Hematopoietic multipotent progenitor cell treated with erythropoietin and hydrocortisone succinate and interleukin-3 and kit ligand, for 8 days (in vitro differentiated cells): ENCODE results near the gene SPATA31C2.
A peak's percentile ranks its signal among the peaks of the same experiment; 100 is the strongest.
"Not testable (repeated sequence)": the region's sequence is repeated elsewhere in the genome, so short reads cannot be mapped to it uniquely, and the experiment has no call there.

ENCODE experiments used
- DNase-seq: peaks from one replicate; pipeline ENCODE4 v3.0.0-alpha.2; 2015

The SPATA31C2 gene

DNA sequence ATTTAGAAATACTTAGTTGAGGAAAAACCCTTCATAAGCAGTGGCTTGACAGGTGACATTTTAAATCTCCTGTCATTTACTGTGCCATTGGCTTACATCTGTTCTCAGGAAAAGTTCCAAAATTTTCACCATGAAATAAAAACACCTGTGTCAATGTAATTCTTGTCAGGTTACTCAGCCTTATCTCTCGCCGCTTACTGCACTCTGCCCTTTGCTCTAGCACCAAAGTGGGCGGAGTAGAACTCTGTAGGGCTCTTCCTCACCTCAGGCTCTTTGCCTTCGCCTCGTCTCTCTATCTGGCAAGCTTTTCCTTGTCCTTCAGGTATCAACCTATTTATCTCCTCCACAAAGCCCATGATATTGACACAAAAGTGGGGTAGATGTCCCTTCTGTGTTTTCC lies 20.2 kb downstream of the SPATA31C2 start:
- DNase-seq = not testable (repeated sequence)

- not testable (repeated sequence) for DNase-seq
Measured at GRCh38 chr9:88114968-88115612, 23.2 kb downstream of the SPATA31C2 start.

DNA sequence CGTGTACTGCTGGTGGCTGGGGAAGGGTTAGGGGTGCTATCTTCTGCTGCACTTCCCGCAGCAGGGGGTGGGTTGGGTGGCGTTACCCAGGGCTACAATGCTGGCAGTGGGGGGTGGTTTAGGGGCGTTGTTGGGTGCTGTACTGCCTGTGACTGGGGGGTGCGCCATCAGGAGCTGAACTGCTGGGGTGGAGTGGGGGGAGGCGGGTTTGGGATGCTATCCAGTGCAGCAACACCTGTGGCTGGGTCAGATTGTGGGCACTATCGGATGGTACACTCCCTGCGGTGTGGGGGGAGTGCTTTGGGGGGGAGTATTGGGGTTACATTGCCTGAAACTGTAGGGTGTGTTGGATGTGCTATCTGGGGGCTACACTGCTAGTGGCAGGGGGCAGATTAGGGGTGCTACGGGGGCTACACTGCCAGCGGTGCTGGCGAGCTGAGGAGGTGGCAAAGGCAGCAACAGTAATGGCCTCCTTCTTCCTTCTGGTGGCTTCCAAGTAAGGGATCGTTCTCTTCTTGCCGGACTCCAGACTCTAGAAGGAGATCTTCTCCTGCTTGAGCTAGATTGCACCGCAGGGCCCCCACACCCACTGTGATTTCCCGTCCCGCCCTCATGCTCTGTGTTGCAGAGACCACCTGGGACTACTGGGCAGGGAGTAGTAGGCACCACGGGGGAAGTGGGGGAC lies 23.9 kb downstream of the SPATA31C2 start:
- not testable (repeated sequence) for DNase-seq

DNA sequence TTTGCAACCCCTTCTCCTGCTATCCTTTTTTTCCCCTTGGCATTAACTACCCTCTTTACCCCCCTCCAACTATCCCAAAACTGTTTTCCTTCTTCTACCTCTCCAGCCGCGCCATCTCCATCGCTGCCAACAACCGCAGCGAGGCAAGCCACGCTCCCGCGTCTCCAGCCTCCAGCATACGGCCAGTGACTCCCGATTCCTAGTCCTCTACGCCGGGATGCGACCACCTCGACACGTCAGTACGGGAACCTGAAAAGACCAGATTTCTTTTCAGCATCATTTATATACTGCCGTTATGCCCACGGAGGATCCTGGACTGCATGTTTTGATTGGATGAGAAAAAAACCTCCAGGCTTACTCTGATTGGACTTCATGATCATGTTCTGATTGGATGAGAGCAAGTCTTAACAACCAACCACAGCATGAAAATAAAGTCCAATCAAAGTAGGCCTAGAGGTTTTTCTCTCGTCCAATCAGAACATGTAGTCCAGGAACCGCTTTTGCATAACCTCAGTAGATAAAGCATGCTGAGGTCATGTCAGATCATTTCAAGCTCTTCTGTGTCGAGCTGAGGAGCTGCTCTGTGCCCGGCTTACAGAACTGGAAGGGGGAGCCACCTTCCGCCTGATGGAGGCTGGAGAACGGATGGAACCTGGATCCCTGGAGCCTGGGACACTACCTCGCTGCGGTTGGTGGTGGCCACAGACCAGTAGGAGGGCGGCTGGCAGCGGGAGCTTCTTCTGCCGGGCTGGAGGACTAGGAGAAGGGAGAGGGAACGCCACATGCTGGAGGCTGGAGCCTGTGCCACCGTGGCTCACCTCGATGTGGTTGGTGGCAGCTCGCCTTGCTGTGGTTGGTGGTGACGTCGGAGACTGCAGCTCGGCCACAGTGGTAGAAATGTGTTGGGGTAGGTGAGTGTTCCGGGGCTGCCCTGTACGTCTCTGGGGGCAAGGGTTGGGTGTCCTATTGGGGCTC lies 24.8 kb downstream of the SPATA31C2 start:
- DNase-seq = not testable (repeated sequence)

GRCh38 chr9:88110026-88110425 lies 28.2 kb downstream of the SPATA31C2 start:
- no peak for DNase-seq

DNA sequence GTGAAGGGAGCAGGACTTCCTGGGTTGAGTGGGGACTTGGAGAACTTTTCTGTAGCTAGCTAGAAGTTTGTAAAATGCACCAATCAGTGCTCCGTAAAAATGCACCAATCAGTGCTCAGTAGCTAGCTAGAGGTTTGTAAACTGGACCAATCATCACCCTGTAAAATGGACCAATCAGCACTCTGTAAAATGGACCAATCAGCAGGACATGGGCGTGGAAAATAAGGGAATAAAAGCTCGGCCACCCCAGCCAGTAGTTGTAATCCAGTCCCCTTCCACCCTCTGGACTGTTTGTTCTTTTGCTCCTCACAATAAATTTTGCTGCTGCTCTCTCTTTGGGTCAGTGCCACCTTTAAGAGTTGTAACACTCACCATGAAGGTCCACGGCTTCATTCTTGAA lies 29.5 kb downstream of the SPATA31C2 start:
- no peak for DNase-seq

DNA sequence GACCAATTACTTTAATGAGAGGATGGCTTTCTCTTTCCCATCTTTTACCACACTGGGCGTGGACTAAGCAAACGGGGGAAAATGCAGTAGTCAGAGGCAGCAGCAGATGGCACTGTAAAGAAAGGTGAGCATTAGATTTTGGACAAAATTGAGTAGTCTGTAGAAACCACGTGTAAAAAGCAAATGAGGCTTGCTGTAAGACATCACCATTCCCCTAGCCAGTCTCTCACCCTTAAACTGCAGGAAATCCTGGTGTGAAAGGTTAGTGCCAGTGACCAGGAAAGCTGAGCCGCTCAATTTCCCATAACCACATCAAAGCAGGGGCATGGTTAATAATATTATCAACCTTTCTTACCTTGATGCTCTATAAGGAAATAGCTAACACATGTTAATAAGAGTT lies 31.8 kb downstream of the SPATA31C2 start:
- DNase-seq = peak; percentile 12

DNA sequence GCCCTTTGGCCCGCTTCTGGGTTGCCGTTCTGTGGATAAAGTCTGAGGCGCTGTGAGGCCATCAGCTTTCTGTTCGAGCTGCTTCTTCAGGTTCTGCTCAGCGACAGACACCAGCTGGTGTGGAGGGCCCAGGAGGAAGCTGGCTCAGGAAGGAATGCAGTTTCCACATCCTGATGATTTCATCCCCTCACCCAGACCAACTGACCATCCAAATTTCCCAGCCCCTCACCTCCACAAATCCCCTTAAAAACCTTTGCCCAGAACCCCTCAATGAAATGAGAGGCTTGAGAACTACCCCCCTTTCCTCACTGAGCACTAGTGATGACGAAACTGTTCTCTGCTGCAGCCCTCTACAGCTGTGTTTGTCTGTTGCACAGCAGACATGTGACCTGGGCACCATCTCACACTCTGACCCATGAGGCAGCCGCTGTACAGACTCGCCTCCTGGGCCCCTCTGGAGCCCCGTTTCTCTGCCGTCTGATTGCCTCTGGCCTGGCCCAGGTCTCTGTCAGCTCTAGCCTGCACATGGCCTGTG lies 45.4 kb downstream of the SPATA31C2 start:
- no peak for DNase-seq

- no peak for DNase-seq
Measured at GRCh38 chr9:88090151-88090581, 48.1 kb downstream of the SPATA31C2 start.

GRCh38 chr9:88087906-88088305 lies 50.4 kb downstream of the SPATA31C2 start:
- no peak for DNase-seq

GRCh38 chr9:88085476-88085875 lies 52.8 kb downstream of the SPATA31C2 start:
- no peak for DNase-seq

- no peak for DNase-seq
Measured at GRCh38 chr9:88084357-88085183, 53.7 kb downstream of the SPATA31C2 start.
